Measurements from ENCODE around the gene CCPG1. TPM values are rescaled to one million over a fixed set of nuclear protein-coding genes. Genes with fewer than 3 reads are reported as not detected.

CCPG1 gene
- total RNA-seq, 1 donor from 2014 or later, result 48.8 TPM

DNA sequence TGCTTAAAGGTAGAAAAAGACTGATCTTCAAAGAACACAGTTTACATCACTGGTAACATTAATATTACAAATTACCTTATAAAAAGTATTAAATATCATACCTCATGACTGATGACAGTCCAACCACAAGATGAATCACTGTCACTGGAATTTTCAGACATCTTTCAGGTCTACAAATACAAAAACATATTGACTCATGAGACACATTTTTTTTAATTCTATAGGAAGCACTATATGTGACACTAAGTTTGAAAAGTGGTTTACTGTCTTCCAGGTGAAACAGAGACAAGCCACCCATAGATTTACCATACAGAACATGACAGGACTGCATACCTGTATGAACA is 18.9 kb downstream of the CCPG1 start:
- no peak for DNase-seq (ENCODE audit: extremely low read depth, low read depth, low spot score)

DNA sequence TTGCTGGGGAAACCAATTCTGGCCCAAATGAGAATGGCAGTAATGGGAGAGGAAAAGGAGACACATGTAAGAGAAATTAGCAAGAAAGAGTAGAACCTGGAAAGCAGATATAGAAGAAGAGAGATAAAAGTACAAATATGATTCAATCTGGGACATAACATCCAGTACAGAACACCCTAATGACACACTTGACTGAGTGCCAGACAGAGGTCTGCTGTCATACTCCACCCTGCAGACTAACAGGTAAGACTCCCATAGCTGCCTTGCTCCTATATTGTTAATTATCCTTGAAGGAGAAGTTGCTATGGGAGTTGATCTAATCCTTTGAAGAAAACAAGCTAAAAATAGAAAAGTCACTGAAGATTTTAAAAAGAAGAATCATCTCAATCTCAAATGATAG is 21.1 kb downstream of the CCPG1 start:
- DNase-seq (ENCODE audit: extremely low read depth, low read depth, low spot score), result no peak

DNA sequence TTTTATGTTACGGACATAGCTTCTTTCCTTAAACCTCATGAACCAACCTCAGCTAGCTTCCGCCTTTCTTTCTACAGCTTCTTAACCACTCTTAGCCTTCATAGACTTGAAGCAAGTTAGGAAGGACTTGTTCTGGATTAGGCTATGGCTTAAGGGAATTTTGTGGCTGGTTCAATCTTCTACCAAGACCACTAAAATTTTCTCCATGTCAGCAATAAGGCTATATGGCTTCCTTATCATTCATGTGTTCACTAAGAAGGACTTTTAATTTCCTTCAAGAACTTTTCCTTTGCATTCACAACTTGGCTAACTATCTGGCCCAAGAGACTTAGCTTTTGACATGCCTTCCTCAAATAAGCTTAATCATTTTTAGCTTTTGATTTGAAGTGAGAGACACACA is 24.5 kb downstream of the CCPG1 start:
- DNase-seq (ENCODE audit: extremely low read depth, low read depth, low spot score), result no peak

DNA sequence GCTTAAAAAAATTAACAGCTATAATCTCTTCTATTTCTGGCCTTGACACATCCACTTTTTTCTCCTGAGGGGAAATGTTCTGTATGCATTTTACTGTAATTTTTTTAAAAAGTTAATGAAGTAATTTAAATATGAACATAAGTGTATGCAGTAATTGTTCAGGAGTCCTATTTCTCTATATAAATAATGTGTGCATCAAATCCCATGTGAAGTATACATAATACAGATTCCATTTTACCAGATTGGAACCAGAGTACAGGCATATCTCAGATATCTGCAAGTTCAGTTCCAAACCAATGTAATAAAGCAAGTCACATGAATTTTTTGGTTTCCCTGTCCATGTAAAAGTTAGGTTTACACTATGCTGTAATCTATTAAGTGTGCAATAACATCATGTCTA is 26.6 kb downstream of the CCPG1 start:
- no peak for DNase-seq (ENCODE audit: extremely low read depth, low read depth, low spot score)

DNA sequence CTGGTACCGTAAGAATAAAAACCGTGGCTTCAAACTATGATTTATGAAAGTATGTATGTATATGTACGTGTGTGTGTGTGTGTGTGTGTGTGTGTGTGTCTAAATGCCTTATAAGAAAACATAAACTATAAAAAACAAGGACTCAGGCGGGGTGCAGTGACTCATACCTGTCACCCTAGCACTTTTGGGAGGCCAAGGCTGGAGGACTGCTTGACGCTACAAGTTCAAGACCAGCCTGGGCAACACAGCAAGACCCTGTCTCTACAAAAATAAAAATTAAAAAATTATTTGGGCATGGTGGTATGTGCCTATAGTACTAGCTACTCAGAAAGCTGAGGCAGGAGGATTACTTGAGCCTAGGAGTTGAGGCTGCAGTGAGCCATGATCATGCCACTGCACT is 29.1 kb downstream of the CCPG1 start:
- no peak for DNase-seq (ENCODE audit: extremely low read depth, low read depth, low spot score)

DNA sequence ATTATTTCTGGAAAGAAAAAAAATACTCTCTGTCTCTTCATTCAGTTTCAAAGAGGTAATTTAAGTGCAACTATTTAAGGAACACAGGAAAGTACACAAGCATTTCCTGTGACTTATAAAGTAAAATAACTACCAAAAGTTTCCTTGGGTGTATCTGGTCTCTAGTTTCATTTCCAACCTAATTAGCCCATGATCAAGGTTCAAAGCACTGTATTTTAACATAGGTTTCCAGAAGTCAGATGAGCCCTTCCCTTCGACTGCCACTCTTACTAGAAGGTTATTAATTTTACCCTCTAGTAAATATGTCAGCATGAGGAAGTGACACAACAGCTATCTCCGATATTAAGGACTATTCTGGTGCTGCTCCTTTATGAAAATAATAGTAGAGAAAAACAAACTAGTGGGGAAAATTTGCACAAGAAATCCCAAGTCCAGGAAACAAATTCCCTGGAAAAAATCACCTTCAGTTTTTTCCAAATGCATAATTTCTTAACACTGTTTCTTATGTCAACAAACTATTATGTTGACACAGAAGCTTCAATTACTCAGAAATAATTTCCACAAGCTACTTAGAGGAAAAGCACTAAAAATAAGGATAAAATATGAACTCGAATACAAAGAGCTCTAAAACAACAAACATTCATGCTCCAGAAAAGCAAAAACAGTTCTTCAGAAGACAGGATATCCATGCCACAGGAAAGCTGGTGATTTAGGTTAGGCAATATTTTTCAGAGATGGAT is 35.3 kb downstream of the CCPG1 start:
- no peak for DNase-seq (ENCODE audit: extremely low read depth, low read depth, low spot score)

DNA sequence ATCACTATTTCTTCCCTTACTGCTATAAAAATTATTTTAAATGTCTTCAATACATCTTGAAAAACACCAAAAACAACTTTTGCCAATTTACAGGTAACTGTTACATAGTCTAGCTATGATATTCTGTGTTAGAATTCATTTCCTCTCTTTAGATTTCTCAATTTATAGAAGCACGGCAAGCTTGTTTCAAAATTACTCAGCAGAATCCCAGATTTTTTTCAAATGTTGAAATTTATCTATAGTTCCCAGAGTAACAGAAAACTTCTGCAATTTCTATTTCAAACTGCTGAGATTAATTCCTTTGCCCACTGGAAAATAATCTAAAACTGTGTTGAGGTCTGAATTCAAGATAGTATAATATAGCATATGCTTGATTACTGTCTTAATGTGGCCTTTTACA is 41.2 kb downstream of the CCPG1 start:
- no peak for DNase-seq (ENCODE audit: extremely low read depth, low read depth, low spot score)

DNA sequence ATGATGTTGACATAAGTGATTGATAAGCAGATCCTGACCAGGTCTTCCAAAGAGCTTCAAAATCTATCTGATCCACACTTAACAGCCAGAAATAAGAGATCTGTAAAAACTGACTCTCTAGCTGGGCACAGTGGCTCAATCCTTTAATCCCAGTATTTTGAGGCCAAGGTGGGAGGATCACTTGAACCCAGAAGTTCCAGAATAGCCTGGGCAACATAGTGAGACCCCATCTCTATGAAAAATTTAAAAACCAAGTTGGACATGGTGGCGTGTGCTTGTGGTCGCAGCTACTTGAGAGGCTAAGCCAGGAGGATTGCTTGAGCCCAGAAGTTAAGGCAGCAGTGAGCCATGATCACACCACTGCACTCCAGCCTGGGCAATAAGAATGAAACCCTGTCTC is 45.5 kb downstream of the CCPG1 start:
- DNase-seq (ENCODE audit: extremely low read depth, low read depth, low spot score), result no peak

DNA sequence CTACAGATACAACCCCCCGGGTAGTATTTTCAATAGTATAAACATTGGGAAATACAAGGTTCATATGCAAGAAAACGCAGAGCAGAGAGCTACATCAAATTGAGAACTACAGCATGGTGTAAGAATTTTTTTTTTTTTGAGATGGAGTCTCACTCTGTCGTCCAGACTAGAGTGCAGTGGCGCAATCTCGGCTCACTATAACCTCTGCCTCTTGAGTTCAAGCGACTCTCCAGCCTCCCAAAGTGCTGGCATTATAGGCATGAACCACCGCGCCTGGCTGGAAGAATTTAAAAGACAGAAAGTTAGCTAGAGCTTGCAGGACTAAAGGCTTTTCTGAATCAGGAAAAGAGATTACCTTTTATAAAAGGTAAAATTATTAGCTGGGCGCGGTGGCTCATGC is 47.1 kb downstream of the CCPG1 start:
- no peak for DNase-seq (ENCODE audit: extremely low read depth, low read depth, low spot score)

DNA sequence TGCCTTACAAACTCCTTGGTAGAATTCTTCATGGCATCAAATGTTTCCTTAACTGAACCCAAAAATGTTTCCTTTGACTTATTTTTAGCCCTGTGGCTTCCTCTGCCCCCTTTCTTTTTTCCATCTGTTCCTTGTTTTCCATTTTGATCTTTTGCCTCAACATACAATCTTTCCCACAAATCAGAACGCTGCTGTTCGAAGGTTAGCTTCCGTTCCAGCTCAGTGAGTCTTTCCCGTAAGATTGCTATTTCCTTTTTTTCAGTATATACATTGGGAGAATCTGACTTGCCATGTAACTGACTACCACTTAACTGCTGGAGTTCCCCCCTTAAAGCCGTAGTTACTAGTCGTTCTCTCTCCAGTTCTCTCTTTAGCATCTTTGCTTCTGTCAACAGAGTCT is 47.9 kb downstream of the CCPG1 start:
- no peak for DNase-seq (ENCODE audit: extremely low read depth, low read depth, low spot score)

DNA sequence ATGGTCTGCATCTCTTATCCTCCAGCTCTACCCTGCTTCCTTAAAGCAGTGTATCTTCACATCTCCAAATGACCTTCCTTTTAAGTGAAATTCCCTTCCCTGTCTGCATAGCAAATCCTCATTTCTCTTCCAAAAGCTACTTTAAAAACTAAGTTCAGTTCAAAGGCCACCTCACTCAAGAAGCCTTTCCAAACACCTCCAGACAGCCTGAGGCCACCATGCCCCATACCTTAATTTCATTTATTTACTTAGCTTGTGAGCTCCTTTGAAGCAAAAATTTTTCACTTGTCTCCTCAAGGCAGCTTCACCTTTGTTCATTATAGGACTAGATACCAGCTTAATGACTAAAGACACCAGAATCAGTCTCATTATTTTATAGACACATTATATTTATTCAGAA is 49.7 kb downstream of the CCPG1 start:
- no peak for DNase-seq (ENCODE audit: extremely low read depth, low read depth, low spot score)

DNA sequence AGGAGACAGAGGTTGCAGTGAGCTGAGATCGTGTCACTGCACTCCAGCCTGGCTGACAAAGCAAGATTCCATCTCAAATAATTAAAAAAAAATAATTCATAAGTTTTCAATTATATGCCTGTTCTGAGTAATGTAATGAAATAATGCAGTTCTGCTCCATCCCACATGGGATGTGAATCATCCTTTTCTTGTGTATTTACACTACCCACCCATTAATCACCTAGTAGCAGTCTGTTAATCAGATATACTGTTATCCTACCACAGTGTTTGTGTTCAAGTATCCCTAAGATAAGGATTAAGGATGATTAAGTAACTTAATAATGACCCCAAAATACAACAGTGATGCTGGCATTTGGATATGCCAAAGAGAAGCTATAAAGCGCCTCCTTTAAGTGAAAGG is 50.4 kb downstream of the CCPG1 start:
- no peak for DNase-seq (ENCODE audit: extremely low read depth, low read depth, low spot score)

DNA sequence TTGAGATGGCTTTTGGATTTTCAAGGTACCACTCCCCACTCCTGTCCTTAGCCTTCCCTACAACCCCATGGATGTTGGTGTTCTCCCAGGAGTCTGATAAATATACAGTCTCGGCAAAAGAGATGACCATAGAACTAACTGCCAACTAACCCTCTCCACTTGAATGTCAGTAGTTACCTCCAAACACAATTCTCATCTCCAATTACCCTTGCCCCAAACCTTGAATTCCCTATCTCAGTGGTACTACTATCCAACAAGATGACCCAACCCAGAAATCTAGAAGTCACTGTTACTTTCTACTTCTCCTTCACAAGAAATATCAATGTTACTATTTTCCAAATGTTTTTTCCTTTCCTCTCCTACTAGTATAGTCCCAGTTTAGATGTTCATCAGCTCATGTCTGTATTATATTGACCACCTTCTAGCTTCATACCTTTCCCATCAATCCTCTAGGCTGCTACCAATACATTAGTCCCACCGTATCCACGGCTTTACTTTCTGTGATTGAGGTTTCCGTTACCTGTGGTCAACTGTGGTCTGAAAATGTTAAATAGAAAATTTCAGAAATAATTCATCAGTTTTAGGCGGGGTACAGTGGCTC is 51.1 kb downstream of the CCPG1 start:
- no peak for DNase-seq (ENCODE audit: extremely low read depth, low read depth, low spot score)

DNA sequence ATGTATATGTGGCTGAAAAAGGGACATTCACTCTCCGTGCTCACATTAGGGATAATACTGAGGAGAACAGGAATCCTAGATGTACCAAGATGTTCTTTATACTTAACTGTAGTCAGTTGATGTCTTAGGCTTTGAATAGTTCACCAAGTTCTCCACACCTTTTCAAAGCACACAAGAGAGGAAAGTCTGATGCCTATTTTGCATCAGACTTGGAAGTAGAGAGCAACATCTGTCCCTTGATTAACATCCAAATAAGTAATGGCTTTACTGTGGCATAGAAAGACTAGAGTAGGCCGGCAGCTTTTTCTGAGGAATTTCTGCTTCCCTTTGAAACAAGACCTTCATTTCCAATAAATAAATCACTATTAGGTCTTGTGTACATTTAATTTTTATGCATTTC is 55.1 kb downstream of the CCPG1 start:
- no peak for DNase-seq (ENCODE audit: extremely low read depth, low read depth, low spot score)

DNA sequence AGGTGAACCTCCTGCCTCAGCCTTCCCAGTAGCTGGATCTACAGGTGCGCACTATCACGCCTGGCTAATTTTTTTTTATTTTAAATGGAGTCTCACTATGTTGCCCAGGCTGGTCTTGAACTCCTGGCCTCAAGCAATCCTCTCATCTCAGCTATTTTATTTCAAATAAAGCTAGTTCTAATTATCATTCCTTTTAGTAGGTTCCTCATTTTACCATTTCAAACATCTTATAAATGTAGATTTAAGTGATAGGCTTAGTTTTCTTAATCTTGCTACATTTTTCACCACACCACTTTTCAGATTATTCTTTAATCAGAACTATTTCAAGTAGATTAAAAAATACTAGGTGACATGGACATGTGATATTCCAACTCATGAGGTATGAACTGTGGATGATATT is 58.9 kb downstream of the CCPG1 start:
- DNase-seq (ENCODE audit: extremely low read depth, low read depth, low spot score), result no peak

DNA sequence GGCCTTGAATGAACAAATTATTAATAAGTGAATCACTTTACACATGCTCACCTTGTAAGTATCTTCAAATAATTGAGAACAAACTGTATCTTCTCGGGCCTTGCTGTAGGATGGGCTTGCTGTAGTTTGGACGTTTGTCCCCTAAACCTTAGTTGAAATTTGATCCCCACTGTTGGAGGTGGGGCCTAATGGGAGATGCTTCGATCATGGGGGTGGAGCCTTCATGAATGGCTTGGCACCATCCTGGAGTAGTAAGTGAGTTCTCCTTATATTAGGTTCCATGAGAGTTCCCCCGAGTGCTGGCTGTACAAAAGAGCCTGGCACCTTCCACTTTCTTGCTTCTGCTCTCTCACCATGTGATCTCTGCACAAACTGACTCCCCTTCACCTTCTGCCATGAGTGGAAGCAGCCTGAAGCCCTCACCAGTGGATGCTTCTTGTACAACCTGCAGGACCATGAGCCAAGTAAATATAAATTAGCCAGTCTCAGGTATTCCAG is 59.8 kb downstream of the CCPG1 start:
- DNase-seq (ENCODE audit: extremely low read depth, low read depth, low spot score), result no peak

DNA sequence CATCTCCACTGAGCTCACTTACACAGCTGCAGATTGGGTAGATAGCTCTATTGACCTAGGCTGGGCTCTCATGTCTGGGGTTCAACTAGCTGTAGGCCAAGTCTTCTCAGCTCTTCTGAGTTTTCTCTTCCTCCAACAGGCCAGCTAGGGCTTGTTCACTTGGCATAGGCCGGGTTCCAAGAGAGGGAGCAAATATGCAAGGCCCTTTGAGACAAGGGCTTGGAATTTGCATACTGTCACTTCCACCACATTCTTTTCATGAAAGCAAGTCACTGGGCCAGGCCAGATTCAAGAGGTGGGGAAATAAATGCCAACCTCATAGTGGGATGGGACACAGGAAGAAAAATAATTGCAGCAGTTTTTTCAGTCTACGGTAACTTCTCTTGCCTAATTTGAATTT is 64.0 kb downstream of the CCPG1 start:
- DNase-seq (ENCODE audit: extremely low read depth, low read depth, low spot score), result no peak

DNA sequence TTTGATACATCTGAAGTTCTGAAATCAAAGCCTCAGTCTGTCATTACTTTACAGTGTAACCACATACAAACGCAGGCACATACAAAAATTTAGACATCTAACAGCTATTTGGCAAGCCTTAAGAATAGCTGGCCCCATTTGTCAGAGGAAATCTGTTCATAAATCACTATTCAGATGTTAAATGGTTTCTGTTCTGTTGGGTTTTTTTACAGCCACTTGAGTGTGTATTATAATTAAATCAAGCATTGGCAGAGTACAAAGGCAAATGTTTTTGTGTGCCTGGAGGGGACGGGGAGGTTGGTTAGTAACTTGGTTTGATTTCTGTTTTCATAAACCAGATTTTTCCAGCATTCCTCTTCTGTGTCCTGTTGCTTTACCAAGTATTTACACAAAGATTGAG is 65.0 kb downstream of the CCPG1 start:
- no peak for DNase-seq (ENCODE audit: extremely low read depth, low read depth, low spot score)

DNA sequence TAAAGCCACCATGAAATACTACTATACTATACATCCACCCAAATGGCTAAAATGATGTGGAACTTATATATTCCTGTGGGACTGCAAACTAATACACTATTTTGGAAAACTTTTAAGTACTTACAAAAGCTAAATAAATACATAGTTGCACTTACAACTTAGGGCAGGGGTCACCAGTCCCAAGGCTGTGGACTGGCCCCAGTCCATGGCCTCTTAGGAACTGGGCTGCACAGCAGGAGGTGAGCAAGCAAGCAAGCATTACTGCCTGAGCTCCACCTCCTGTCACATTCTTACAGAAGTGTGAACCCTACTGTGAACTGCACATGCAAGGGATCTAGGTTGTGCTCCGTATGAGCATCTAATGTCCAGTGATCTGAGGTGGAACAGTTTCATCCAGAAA is 71.0 kb downstream of the CCPG1 start:
- DNase-seq (ENCODE audit: extremely low read depth, low read depth, low spot score), result no peak

DNA sequence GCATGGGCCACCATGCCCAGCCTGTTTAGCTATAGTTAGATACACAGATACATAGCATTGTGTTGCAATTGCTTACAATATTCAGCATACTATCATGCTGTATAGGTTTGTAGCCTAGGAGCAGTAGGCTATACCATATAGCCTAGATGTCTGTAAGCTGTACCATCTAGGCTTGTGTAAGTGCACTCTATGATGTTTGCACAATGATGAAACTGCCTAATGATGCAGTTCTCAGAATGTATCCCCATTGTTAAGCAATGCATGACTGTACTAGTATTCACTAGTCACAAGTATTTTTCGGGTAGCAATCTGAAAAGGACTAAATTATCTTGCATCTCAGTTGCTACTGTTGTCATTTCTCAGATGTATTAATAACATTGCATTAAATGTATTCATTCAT is 73.2 kb downstream of the CCPG1 start:
- DNase-seq (ENCODE audit: extremely low read depth, low read depth, low spot score), result no peak

DNA sequence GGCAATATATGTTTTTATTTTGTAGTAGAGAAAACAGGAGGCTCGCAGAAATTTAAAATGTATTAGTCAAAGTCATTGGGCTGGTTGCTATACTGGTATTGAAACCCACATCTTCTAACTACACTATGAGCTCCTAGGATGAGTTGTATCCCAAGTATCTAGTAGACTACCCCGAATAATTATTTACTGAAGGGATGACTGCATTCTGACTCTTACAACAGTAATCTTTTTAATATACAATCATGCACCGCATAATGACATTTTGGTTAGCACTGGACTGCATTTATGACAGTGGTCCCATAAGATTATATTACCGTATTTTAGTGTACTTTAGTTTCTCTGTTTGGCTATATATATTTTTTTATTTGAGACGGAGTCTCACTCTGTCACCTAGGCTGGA is 73.8 kb downstream of the CCPG1 start:
- no peak for DNase-seq (ENCODE audit: extremely low read depth, low read depth, low spot score)

DNA sequence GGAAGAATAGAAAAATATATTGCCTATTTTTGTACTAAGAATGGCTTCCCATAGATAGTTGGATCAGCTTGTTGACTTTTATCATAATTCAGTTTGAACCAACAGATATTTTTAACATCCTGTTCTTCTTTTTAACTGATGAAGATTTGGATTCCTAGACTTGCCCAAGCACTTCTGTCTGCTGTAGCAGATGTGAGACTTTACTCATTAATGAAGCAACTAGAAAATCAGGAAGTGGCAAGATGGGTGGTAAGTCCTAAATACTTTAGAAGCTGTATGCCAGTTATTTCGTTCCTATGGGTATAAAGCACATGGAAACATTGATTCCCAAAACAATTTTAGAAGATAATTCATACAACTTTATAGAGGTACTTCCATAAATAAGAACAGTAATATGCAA is 80.8 kb downstream of the CCPG1 start:
- no peak for DNase-seq (ENCODE audit: extremely low read depth, low read depth, low spot score)

DNA sequence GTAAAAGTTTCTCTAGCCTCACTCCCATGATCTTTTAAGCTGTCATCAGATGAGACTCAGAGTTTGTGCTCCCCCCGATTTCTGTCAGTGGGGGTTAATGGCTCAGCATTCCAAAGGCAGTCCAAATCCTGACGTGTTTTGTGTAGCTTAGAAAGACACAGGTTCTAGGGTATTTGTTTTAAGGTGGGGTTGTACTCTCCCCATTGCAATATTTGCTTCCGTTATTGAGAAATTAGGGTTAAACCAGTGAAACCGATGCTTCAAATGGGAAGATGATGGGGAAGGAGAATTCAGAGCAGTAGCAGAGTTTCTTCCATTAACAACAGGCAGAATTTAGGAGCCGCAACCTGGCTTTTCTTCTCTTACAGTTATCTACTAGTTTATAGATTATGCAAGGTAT is 85.7 kb downstream of the CCPG1 start:
- DNase-seq (ENCODE audit: extremely low read depth, low read depth, low spot score), result no peak

Measured in glomerular endothelial cell (primary cell).